Liver (tissue), 3 donors: Measurements from ENCODE around the gene NOS1AP.

ENCODE experiments used
- CTCF ChIP-seq: fragments of 150-350 bp; IDR thresholded peaks from 2 replicates; pipeline ENCODE4 v1.5.1; 2017; ENCODE audit warnings: improper control_type of control experiment, low read depth, low read length; ENCODE audit not compliant: missing input control
- EGR1 ChIP-seq, 2 donors: IDR thresholded peaks; 2 replicates each; pipeline ENCODE4 v1.6.1; 2016 to 2018; ENCODE audit warnings: antibody characterized with exemption in 2 of 2, low read depth in 2 of 2
- HNF4G ChIP-seq: IDR thresholded peaks from 2 replicates; pipeline ENCODE4 v1.6.1; 2016; ENCODE audit warnings: antibody characterized with exemption
- JUND ChIP-seq, 2 donors: IDR thresholded peaks; 2 replicates each; pipeline ENCODE4 v1.6.1; 2016; ENCODE audit warnings: antibody characterized with exemption in 2 of 2
- REST ChIP-seq: IDR thresholded peaks from 2 replicates; pipeline ENCODE4 v1.6.1; 2016; ENCODE audit warnings: antibody characterized with exemption, mild to moderate bottlenecking
- TAF1 ChIP-seq: conservative IDR thresholded peaks from 2 replicates; pipeline ENCODE4 v1.6.1; 2016; ENCODE audit warnings: antibody characterized with exemption, mild to moderate bottlenecking
- YY1 ChIP-seq: IDR thresholded peaks from 2 replicates; pipeline ENCODE4 v1.6.1; 2016; ENCODE audit warnings: antibody characterized with exemption, mild to moderate bottlenecking
- ZBTB33 ChIP-seq: IDR thresholded peaks from 2 replicates; pipeline ENCODE4 v1.6.1; 2016; ENCODE audit warnings: antibody characterized with exemption
- donor health status: healthy.
- donor health status: healthy.

GRCh38 chr1:162197615-162198421, 128.3 kb downstream of the NOS1AP start:
- TF ChIP-seq ZBTB33 (no peak), JUND (IDR thresholded peaks at IDR 0.05) (no peak), CTCF (no peak), EGR1 (IDR thresholded peaks at IDR 0.05; ENCODE audit: low read depth in 2 of 2) (no peak), REST (no peak), TAF1 (no peak), YY1 (no peak), HNF4G (no peak)
